GM18868 (cell line): ENCODE results near the gene IRF4.
"Not testable (repeated sequence)": the region's sequence is repeated elsewhere in the genome, so short reads cannot be mapped to it uniquely, and the experiment has no call there.

Experiments used
- ATAC-seq: cut with Tn5 transposase; IDR thresholded peaks from one replicate; pipeline ENCODE4 v1.9.1; 2021; ENCODE audit warnings: mild to moderate bottlenecking, moderate library complexity; ENCODE audit not compliant: unreplicated experiment

IRF4 gene

DNA sequence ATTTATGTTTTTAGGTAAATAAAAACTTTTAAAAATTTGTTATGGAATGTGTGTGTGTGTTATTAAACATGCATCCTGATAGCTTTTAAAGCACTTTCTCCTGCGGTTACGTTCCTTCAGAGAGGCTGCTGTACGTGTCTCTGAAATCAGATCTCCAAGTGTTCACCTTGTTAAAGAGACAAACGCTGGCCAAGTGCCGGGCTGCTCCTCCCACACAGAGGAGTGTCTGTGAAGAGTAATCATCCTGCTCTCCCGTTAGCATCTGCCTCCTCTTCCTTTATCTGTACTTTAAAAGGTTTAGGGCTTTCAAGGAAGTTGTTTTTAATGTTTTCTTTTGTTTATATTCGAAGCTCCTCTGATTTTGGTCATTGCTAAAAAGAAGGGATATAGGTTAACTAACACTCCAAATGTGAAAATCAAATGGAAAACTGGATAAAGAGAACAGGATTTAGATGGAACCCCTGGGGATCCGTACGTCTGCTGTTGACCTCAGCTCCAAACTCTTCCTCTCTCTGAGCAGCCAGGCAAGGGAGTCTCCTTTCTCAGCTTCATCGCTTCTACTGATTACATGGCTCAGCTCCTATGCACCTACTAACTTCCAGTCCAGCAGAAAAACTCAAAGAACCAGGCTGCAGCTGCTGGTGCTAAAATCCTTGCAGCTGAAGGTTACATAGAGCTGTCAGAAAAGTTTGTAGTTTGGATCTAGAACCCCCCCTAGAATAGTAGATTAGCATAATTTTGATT, 20.0 kb downstream of the IRF4 start:
- no peak for ATAC-seq

DNA sequence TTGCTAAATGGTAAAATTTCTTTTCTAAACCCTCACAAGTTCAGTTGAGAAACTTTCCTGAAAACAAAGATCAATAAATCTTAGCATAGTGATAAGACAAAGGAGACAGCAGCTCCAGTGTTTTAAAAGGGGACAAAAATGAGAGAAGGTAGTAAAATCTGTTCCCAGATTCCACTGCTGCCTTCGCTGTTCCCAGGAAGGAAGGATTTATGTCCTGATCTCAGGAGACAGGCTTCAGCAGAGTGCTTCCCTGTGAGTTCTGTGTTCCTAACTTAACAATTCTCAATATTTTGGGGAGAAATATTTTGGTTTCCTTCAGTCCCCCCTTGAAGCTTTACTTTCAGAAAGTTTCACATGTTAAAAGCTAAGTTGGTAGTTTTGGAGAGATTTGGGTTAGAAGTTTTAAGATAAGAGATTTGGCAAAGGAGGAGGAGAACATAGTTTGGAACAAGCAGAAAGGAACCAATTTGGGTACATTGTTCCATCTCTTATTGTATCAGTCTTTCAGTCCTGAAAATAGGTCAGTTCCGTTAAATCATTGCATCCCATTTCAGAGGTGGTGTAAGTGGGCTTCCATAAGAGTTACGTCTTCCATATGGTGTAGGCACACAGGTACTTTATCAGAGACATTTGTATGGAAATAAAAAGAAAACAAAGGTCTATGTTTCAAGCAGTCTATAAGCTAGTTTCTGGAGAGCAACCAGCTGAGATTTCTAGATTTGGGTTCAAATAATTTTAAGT, 20.8 kb downstream of the IRF4 start:
- no peak for ATAC-seq

DNA sequence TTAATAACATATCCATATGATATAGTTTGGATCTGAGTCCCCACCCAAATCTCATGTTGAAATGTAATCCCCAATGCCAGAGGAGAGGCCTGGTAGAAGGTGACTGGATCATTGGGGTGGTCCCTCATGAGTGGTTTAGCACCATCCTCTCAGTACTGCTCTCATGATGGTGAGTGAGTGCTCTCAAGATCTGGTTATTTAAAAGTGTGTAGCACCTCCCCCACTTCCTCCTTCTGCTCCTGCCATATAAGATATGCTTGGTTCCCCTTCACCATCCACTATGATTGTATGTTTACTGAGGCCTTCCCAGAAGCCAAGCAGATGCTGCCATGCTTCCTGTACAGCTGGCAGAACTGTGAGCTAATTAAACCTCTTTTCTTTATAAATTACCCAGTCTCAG, 22.9 kb downstream of the IRF4 start:
- ATAC-seq = no peak

DNA sequence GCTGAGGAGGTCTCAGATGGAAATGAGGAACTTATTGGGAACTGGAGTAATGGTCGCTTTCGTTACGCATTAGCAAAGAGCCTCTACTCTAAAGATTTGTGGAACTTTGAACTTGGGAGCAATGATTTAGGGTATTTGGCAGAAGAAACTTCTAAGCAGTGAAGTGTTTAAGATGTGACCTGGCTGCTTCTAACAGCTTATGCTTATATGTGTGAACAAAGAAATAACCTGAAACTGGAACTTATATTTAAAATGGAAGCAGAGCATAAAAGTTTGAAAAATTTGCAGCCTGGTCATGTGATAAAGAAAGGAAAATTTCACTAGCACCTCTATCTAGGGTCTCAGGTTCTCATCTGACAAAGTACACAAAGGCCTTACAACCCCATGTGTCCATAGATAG, 23.5 kb downstream of the IRF4 start:
- ATAC-seq = no peak

DNA sequence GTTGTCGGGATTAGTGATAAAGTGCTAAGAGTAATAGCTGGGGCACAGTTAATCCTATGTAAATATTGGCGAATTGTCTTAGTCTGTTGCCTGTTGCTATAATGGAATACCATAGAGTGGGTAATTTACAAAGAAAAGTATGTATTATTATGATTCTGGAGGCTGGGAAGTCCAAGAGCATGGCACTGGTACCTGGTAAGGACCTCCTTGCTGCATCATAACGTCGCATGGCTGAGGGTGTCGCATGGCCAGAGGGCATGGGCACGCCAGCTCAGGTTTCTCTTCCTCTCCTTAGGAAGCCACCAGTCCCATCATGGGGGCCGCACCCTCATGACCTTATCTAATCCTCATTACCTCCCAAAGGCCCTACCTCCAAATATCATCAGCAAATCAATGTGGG, 29.7 kb downstream of the IRF4 start:
- no peak for ATAC-seq

DNA sequence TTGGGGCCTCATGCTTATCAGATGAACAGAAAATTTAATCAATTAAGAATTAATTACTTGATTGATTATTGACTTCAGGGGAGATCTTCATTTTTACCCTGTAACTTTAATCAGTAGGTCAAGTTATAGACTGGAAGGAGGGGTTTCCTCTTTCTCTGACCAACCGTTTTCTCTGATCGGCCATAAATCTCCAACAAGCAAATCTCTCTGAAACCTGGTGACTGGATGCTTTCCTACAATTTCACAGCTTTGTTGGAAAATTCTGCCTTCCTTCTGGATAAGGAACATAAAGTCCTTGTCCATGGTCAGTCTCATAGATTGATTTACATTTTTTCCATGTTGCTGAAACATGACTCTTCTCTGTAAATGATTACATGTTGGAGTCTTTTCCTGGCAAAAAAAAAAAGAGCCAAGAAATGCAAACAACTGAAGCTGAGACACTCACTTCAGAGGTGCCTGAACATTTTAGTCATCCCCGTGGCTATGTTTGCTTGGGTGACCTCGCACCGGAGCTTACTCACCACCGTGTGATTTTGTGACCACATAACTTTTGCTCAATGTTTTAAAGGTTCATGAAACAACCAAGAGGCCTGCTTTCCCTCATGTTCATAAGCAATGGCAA, 31.0 kb downstream of the IRF4 start:
- peak; percentile 88 for ATAC-seq

DNA sequence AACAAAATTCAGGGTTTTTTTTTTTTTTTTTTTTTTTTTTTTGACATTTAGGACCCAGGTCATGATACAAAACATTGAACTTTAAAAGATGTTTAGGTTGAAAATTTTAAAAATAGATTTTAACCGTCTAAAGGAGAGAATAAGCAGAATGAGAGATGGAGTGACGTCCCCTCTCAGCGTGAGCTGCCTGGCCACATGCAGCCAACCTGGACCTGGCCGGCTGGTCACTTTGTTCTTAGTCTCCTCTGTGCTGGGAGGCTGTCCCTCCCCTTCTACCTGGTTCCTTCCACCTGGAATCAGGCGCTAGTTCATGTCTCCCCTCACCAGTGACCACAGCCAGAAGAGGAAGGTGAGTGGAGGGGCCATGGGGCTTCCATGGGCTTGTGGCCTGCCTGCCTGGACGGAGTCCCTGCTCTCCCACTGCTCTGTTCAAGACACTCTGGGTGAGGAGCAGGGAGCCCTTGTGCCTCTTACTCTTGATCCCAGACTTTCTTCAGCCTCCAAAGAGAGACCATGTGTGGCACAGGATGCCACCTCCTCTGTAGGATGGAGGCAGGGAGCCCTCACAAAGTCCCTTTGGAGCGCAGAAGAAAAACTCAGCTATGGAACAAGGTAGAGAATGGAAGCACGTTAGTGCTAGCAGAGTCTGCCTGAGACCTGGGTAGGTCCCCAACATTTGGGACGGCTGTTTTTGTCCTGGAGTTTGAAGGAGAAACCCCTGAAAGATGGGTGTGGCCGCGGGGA, 31.7 kb downstream of the IRF4 start:
- peak; percentile 12 for ATAC-seq

DNA sequence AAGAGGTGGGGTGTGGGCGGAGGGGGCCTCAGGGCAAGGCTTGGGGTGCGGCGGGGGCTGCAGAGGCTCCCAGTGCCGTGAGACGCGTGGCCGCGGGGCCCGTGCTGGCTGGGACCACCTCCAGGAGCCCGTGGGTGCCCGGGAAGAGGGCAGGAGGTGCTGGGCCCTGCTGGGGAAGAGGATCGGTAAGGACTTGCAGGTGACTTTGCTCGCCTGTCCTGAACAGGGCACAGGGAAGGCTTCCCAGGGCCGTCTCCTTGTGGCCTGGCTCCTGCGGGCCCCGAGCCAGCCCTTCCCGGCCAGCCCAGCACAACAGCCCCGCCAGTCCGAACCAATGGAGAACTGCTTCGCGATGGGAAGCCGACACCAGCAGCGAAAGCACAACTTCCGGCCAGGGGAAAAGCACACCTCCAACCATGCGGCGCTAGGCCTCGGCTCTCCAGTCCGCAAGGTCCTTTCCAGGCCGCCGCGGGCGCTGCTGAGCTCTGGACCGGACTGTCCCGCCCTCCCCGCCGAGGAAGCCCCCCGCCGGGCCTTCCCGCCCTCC, 32.3 kb downstream of the IRF4 start:
- no peak for ATAC-seq

DNA sequence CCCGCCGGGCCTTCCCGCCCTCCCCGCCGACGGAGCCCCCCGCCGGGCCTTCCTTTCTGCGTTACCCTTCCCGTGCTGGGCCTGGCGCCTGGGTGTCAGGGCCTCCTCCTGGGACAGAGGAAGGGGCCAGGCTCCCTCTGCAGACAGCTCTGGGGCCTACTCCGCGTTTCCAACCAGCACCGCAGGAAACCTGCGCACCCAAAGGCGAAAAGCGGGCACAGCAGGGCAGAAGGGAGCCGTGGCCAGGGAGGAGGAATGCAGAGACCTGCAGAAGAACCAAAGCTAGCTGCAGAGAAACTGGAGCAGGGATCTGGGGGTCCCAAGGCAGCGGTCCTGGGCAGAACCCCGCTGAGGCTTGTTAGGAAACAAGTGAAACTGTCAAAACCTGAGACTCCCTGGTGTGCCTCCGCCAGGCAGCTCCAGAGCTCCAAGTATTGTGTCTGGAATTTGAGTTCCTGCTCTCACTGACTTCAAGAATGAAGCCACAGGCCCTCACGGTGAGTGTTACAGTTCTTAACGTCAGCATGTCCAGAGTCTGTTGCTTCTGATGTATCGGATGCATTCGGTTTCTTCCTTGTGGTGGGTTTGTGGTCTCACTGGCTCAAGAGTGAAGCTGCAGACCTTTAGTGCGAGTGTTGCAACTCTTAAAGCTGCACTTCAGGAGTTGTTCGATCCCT, 33.3 kb downstream of the IRF4 start:
- ATAC-seq = no peak

DNA sequence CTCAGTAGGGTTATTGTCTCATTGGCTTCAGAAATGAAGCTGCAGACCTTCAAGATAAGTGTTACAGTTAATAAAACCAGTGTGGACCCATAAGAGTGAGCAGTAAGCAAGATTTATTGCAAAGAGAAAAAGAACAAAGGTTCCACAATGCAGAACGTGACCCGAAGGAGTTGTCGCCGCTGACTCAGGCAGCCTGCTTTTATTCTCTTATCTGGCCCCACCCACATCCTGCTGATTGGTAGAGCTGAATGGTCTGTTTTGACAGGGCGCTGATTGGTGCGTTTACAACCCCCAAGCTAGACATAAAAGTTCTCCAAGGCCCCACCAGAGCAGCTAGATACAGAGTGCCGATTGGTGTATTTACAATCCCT, 33.9 kb downstream of the IRF4 start:
- not testable (repeated sequence) for ATAC-seq

DNA sequence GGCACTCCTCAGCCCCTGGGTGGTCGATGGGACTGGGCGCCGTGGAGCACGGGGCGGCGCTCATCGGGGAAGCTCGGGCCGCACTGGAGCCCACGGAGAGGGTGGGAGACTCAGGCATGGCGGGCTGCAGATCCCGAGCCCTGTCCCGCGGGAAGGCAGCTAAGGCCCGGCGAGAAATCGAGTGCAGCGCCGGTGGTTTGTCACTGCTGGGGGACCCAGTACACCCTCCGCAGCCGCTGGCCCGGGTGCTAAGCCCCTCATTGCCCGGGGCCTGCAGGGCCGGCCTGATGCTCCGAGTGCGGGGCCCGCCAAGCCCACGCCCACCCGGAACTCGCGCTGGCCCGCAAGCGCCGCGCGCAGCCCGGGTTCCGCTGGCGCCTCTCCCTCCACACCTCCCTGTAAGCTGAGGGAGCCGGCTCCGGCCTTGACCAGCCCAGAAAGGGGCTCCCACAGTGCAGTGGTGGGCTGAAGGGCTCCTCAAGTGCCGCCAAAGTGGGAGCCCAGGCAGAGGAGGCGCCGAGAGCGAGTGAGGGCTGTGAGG, 34.7 kb downstream of the IRF4 start:
- ATAC-seq = not testable (repeated sequence)

DNA sequence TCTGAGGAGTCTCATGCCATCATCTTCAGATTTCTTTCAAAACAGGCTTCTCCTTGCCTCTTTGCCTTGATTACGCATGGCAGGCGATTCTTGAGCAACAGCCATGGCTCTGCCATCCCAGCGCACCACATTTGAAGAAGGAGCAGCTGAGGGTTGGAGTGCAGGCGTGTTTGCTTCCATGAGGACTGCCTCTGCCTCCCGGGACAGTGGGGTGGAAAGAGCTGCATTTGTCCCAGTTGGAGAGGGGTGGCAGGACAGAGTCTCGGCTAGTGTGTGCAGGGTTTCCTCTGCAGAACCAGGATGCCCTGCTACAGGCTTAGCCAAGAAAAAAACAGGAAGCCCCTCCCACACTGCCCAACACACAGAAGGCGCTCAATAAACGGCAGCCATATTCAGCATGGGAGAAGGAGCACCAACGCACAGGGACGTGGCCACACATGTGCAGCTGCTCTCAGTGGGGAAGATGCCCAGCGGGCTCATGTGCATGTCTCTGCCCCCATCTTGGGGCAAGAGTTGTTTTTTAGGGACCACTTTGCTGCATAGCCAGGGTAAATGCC, 36.6 kb downstream of the IRF4 start:
- no peak for ATAC-seq

DNA sequence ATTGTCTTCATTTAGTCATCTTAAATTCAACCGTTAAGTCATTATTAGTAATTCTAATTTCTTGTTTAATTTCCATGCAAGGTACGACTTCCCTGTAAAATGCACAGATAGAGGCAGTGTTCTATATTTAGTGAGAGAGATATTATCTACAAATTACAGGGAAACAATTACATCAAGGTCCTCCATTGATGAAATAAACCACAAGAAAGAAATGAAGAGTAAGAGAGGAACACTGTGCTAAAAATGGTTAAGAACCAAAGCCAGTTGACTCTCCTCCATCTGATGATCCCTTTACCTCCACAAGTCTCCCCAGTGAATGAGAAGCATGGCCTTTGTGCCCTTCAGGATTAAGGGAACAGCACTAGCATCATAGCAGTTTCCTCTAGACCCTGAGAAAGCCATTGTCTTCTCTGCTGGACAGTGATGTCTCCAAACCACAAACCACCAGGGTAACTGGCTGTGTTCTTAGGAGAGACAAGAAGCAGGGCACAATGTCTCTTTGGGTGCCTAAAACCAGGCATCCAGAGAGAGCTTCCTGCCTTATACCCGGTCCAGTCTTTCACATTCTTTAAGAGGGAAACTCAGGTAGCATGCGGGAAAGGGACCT, 38.1 kb downstream of the IRF4 start:
- no peak for ATAC-seq

DNA sequence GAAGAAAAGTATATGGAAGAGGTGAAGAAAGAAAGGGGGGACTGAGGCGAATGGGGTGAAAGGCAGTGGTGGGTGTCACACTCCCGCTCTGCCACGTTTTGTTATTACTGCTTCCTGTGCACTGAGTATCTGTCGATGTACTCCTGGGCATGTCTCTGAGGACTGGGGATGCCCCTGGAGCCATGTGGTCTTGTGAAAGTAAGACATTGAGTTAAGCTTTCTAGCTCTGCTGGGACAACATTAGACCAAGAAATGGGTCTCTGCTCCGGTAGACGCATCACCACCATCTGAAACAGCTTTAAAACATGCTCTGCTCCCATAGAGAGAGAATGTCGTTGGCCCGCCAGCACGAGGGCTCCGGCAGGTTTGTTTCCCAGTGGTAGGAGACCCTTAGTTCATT, 40.0 kb downstream of the IRF4 start:
- peak; percentile 70 for ATAC-seq

DNA sequence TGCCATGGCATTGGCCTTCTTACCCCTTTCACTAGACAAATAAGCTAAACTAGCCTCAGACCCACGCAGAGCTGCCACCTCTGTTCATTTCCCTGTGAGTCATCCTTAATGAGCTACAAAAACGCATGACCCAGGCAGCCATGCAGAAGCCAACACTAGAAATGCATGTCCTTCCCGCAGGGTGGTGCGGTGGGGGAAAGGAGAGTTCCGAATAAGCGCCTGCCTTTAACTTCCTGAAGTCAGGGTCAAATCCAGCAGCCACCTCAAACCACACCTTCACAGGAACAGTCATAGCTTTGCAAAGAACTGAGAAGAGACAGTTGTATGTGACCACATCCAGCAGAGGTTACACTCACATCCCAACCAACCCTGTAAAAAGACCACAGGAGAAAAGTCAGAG, 40.4 kb downstream of the IRF4 start:
- ATAC-seq = no peak

DNA sequence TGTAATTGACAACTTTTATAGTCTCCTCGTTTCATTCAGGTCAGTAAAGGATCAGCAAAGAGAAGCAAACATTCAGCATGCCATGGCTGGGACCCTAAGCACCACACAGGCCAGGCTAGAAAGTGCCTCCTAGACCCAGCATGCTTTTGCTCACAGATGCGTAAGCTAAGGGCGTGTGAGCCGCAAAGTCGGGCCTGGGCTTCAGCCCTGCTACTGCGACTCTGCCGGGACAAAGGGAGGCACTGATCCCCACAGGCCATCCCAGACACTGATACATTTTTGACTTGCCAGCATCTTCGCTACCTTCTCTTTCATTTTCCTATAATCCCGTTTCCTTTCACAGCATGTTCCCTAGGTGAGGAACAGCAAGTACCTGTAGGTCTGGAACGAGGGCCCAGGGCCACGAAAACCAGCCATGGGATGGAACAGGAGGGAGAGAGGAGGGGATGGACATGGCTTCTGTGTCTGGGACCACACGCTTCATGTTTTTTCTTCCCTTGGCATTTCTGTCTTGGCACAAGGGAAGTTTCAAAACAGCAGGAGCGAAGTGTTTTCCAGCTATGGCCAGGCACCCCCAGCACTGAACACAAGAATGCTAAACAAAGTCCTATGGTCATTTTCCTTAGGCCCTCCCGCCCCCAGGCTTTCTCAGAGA, 42.6 kb downstream of the IRF4 start:
- ATAC-seq = no peak

DNA sequence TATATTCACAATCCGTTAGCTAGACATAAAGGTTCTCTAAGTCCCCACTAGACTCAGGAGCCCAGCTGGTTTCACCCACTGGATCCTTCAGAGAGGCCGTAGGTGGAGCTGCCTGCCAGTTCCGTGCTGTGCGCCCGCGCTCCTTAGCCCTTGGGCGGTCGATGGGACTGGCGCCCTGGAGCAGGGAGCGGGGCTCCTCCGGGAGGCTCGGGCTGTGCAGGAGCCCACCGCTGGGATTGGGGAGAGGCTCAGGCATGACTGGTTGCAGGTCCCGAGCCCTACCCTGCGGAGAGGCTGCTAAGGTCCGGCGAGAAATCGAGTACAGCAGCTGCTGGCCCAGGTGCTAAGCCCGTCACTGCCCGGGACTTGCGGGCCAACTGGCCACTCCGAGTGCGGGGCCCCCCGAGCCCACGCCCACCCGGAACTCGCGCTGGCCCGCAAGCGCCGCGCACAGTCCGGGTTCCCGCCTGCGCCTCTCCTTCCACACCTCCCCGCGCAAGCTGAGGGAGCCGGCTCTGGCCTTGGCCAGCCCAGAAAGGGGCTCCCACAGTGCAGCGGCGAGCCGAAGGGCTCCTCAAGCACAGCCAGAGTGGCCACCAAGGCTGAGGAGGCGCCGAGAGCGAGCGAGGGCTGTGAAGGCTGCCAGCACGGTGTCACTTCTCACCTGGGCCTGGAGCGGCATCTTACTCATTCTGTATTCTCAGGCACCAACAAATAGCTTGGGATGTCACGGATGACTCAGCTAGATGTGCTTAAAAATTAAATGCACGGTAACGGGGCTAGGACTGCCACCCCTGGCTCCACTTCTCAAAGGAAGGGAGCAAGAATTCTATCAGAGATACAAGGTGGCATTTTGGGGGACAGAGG, 44.1 kb downstream of the IRF4 start:
- ATAC-seq = no peak
